Panc1 (cell line): Measurements from ENCODE around the gene TXNRD1.

Experiments
- CTCF ChIP-seq: fragments of 450-650 bp; IDR thresholded peaks from 2 replicates; pipeline ENCODE4 v1.5.1; 2017; ENCODE audit warnings: mild to moderate bottlenecking
- POLR2AphosphoS5 ChIP-seq: IDR thresholded peaks from 2 replicates; pipeline ENCODE4 v1.6.1; 2012; ENCODE audit warnings: mild to moderate bottlenecking, low read depth, low read length, moderate library complexity
- REST ChIP-seq, 2 experiments: IDR thresholded peaks; 2 replicates each; pipeline ENCODE4 v1.6.1; 2011 to 2012; ENCODE audit warnings: low read depth in 2 of 2, control low read depth in 1 of 2, low read length in 1 of 2, mild to moderate bottlenecking in 1 of 2, moderate library complexity in 1 of 2; ENCODE audit not compliant: insufficient read depth in 1 of 2
- TCF7L2 ChIP-seq: IDR thresholded peaks from 2 replicates; pipeline ENCODE4 v1.6.1; 2011; ENCODE audit warnings: mild to moderate bottlenecking, low read depth, low read length, inconsistent platforms

GRCh38 chr12:104172570-104172947 lies 43.0 kb upstream of the TXNRD1 start:
- TF ChIP-seq REST (IDR thresholded peaks at IDR 0.05; ENCODE audit: insufficient read depth in 1 of 2, low read depth in 2 of 2, low read length in 1 of 2) (no peak), POLR2AphosphoS5 (no peak), CTCF (no peak), TCF7L2 (no peak)
